ENCODE data around the gene SLC46A2.

SLC46A2 gene

GRCh38 chr9:112890106-112891081, at the start of gene SLC46A2:
SLC46A2 (minus strand) TSS chr9:112890876; CDS start chr9:112890681, 195 bp downstream.
- peak; percentile 53 for DNase-seq

- DNase-seq, result no peak
Observed at GRCh38 chr9:112939418-112939817, 48.7 kb upstream of the SLC46A2 start.

GRCh38 chr9:112933696-112934095, 43.0 kb upstream of the SLC46A2 start:
- no peak for DNase-seq

- peak; percentile 41 for DNase-seq
Observed at GRCh38 chr9:112925058-112925641, 34.5 kb upstream of the SLC46A2 start.

GRCh38 chr9:112921549-112921948, 30.9 kb upstream of the SLC46A2 start:
- peak; percentile 65 for DNase-seq

- DNase-seq, result no peak
Observed at GRCh38 chr9:112917987-112918362, 27.3 kb upstream of the SLC46A2 start.

- DNase-seq, result no peak
Observed at GRCh38 chr9:112917047-112917986, 26.6 kb upstream of the SLC46A2 start.

GRCh38 chr9:112914524-112914923, 23.8 kb upstream of the SLC46A2 start:
- DNase-seq, result no peak

- no peak for DNase-seq
Observed at GRCh38 chr9:112913326-112913725, 22.6 kb upstream of the SLC46A2 start.

GRCh38 chr9:112912636-112913035, 22.0 kb upstream of the SLC46A2 start:
- no peak for DNase-seq

- DNase-seq, result no peak
Observed at GRCh38 chr9:112911736-112912135, 21.1 kb upstream of the SLC46A2 start.

GRCh38 chr9:112905084-112905483, 14.4 kb upstream of the SLC46A2 start:
- no peak for DNase-seq

GRCh38 chr9:112900901-112901300, 10.2 kb upstream of the SLC46A2 start:
- DNase-seq, result no peak

GRCh38 chr9:112900488-112900887, 9.8 kb upstream of the SLC46A2 start:
- DNase-seq, result no peak

GRCh38 chr9:112898872-112899311, 8.2 kb upstream of the SLC46A2 start:
- DNase-seq, result peak; percentile 87

GRCh38 chr9:112896131-112896530, 5.5 kb upstream of the SLC46A2 start:
- DNase-seq, result peak; percentile 61

GRCh38 chr9:112894699-112895098, 4.0 kb upstream of the SLC46A2 start:
- DNase-seq, result peak; percentile 94

- peak; percentile 82 for DNase-seq
Observed at GRCh38 chr9:112894041-112894440, 3.4 kb upstream of the SLC46A2 start.

GRCh38 chr9:112892981-112893380, 2.3 kb upstream of the SLC46A2 start:
- peak; percentile 75 for DNase-seq

- DNase-seq, result no peak
Observed at GRCh38 chr9:112891521-112891920, 845 bp upstream of the SLC46A2 start.

GRCh38 chr9:112887381-112887780, 3.3 kb downstream of the SLC46A2 start:
- DNase-seq, result peak; percentile 72

GRCh38 chr9:112886351-112886750, 4.3 kb downstream of the SLC46A2 start:
- no peak for DNase-seq

- DNase-seq, result no peak
Observed at GRCh38 chr9:112885324-112885723, 5.4 kb downstream of the SLC46A2 start.
